ENCODE results near the gene DUOX1.

DUOX1 gene

DNA sequence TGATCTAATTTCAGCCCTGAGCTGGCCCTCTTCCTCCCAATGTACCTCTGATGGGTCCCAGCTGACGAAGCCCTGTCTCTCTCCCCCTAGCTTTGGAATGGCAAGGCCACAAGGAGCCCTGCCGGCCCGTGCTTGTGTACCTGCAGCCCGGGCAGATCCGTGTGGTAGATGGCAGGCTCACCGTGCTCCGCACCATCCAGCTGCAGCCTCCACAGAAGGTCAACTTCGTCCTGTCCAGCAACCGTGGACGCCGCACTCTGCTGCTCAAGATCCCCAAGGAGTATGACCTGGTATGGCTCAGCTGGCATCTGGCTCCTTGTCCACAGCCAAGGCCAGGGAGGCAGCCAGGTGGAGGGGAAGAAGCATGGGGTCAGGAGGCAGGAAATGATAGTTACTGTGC is 14.2 kb downstream of the DUOX1 start:
- DNase-seq (ENCODE audit: low read depth), result no peak

DNA sequence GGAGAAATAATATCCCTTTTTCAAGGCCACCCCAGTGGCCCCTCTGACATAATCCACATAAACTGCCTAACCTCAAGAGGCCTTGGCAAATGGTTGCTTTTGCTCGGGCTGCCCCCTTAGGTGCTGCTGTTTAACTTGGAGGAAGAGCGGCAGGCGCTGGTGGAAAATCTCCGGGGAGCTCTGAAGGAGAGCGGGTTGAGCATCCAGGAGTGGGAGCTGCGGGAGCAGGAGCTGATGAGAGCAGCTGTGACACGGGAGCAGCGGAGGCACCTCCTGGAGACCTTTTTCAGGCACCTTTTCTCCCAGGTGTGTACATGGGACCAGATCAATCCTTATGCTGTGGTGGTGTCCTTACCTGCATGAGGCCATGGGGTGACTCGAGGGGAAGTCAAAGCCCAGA is 15.0 kb downstream of the DUOX1 start:
- DNase-seq (ENCODE audit: low read depth), result no peak

DNA sequence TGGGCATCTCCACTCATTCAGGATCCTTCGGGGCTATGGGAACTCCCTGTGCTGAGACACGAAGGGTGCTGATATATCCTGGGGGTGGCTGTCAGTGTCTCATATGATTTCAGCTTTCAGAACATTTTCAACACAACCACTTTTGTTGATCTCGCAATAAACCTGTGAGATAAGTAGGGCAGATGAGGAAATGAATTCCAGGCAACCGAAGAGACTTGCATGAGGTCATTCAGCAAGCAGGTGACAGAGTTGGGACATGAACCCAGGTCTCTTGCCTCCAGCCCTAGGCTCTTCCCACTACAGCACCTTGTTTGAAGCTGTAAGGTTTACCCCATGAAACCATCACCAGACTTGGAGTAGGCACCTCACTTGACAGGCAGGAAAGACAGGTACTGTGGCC is 16.6 kb downstream of the DUOX1 start:
- no peak for DNase-seq (ENCODE audit: low read depth)

DNA sequence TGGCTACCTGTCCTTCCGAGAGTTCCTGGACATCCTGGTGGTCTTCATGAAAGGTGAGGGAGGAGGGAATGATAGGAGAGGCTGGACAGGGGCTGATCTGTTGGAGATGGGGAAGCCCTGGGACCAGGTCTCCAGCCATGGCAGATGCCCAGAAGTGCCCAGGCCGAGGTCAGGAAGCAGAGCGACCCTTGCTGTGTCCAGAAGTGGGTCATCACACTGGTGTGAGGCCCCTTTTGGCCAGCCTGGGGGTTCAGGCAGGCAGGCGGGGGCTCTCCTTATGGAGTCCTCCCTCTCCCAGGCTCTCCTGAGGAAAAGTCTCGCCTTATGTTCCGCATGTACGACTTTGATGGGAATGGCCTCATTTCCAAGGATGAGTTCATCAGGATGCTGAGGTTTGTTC is 17.8 kb downstream of the DUOX1 start:
- no peak for DNase-seq (ENCODE audit: low read depth)

DNA sequence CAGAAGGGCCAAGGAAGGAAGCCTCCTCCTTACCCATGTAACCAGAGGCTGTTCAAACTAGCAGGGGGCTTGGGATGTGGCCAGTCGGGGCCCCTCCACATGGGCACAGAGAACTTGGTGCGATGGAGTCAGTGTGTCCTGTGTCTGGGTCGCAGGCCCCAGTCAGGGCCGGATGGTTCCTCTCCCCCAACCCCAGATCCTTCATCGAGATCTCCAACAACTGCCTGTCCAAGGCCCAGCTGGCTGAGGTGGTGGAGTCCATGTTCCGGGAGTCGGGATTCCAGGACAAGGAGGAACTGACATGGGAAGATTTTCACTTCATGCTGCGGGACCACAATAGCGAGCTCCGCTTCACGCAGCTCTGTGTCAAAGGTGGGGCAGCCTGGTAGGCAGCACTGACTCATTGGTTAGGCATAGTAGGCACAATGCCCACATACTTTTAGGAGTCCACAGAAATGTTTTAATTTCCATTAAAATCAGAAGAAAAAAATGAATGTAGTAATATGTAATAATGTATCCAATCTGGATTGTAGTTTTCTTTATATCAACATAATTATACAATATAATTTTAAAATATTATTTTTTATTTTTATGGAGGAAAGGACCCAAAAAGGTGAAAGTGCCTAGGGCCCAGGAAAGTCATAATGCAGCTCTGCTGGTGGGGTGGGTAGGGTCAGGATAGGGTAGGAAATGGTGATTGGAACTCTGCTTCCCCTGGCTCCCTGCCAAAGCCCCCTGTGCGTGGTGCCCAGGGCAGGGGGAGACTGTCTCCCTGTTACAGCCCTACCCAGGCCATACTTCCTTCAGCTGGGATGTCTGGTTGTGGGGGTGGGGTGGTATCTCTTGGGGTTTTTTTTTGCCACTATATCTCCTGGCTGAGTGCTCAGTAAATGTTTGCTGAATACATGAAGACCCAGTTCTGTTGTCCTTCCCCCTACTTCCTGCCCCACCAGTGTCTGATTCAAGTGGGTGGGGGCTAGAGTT is 18.6 kb downstream of the DUOX1 start:
- DNase-seq (ENCODE audit: low read depth), result no peak

DNA sequence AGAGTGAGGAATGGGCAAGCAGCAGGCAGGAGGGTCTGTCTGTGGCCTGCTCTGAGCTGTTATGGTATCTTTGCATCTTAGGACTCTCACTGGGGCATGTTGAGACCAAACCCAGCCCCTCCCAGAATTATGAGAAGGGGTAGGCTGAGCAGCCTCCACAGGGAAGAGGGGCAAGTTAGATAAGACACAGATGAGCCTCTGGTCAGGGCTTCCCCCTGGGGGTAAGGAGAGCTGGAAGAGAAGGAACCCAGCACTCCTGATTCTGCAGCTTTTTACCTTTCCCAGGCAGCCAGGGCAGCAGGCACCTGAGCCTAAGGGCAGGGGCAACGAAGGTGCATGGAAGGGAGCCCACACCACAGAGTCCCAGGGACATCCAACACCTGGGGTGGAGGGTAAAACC is 19.3 kb downstream of the DUOX1 start:
- no peak for DNase-seq (ENCODE audit: low read depth)

DNA sequence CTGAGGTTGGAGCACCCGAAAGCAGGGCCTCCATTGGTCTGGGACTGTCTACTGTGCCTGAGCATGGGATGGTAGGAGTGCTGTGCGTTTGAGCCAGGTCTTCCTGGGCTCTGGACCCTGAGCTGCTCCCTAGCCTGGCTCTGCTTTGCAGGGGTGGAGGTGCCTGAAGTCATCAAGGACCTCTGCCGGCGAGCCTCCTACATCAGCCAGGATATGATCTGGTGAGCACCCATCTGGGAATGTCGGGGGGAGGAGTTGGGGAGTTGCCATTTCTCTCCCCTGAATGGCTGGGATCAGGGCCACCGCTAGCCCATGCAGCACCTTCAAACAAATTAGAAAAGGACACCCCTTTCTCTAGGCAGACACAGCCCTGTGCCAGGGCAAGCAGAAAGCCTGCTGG is 20.7 kb downstream of the DUOX1 start:
- DNase-seq (ENCODE audit: low read depth), result no peak

DNA sequence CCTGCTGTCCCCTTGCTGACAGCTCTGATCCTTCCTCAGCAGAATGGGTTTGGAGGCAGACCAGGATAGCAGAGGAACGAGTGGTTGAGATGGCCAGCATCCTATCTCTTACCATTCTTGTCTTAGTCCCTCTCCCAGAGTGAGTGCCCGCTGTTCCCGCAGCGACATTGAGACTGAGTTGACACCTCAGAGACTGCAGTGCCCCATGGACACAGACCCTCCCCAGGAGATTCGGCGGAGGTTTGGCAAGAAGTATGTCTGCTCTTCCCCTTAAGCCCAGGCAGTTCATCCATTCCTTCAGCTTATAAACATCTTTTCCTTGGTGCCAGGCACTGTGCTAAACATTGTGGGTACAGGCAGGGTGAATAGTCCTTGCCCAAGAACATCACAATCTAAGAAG is 21.2 kb downstream of the DUOX1 start:
- no peak for DNase-seq (ENCODE audit: low read depth)

DNA sequence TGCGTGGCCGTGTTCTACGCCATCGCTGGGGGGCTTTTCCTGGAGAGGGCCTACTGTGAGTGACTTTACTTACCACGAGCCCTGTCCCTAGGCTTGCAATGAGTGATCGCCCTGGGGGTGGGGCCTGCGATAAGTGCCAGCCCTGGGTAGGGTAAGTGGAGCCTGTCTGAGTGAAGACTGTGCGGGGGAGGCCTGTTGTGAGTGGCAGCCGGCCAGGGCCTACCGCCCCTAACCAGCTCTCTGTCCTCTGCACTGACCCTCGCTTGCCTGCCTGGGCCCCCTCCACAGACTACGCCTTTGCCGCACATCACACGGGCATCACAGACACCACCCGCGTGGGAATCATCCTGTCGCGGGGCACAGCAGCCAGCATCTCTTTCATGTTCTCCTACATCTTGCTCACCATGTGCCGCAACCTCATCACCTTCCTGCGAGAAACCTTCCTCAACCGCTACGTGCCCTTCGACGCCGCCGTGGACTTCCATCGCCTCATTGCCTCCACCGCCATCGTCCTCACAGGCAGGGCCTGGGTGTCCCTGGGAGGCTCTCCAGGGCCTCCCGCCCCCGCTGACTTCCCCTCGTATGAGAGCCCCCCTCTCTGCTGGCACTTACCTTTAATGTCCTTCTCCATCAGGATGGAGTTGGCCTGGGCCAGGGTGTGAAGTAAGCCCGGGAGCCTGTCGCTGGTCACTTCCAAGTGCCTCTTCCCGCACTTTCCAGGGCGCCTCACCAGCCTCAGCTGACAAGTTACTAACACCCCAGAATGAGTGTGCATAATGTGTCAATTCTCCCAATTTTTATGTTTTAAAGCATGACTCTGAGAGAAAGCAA is 22.4 kb downstream of the DUOX1 start:
- no peak for DNase-seq (ENCODE audit: low read depth)

DNA sequence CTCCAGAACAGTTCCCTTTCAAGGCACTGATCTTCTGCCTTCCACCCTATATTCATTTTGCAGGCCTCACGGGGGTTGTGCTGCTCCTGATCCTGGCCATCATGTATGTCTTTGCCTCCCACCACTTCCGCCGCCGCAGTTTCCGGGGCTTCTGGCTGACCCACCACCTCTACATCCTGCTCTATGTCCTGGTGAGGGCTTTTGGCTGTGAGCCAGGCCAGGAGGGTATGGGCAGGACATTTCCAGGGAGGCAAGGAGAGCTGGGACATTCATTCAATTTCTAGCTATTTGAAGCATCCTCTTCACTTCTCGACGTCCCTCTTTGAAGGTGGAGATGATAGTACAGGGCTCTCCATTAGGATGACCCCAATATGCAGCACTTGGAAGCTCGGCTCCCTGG is 25.9 kb downstream of the DUOX1 start:
- no peak for DNase-seq (ENCODE audit: low read depth)

DNA sequence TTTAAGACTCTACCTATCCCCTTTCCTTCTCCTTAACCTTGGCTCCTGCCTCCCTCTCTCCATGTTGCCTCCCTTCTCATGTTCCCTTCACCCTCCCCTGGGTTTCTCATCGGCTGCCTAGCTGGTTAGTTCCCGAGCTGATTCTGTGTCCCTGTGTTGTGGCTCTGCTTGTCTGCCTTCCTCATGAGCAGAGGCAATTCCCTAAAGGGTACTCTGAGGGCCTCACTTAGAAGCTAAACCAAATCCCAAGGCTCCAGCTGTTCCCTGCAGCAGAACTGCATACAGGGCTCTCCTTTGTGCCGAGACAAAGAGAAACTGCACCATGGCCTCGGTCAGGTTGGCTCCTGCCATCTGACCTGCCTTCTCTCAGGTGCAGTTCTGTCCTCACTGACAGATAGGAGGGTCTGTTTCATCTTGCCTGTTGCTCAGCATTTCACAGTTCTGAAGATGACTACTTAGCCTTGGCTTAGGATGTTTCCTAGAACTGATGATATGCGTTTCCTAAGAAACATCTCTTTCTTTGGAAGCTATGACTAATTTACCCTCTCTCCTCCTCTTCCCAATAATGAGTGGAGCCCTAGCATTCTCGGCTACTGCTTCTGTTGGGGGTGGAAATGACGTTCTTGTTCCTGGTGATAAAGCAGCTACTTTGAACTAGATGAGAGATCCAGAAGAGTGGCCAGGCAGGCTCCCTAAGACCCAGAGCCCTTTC is 27.1 kb downstream of the DUOX1 start:
- peak; percentile 74 for DNase-seq (ENCODE audit: low read depth)

DNA sequence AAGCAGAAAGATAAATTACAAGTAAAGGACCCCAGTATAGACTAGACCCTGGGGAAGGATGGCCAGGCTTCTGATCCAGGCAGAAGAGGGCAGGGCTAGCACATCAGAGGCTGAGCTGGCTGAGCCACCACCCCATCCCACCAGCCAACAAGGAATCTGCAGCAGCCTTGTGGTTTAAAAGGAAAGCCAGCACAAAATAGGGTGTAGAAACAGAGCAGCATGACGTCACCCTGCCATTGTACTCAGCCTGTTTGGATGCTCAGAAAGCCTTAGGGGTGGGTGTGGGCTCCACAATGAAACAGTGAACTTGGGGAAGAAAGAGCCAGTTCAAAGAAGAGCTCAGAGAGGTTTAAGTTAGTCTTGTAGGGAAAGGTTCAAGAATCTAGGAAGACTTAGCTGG is 28.2 kb downstream of the DUOX1 start:
- DNase-seq (ENCODE audit: low read depth), result peak; percentile 59

DNA sequence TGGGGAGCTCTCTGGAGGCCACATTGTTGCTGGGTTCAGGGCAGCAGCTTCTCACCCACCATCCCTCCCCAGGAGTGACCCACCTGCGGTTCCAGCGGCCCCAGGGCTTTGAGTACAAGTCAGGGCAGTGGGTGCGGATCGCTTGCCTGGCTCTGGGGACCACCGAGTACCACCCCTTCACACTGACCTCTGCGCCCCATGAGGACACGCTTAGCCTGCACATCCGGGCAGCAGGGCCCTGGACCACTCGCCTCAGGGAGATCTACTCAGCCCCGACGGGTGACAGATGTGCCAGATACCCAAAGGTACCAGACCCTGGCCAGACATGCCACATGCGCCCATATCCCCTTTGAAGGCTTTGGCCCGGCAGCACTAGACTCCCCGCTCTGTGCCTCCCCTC is 31.9 kb downstream of the DUOX1 start:
- no peak for DNase-seq (ENCODE audit: low read depth)

DNA sequence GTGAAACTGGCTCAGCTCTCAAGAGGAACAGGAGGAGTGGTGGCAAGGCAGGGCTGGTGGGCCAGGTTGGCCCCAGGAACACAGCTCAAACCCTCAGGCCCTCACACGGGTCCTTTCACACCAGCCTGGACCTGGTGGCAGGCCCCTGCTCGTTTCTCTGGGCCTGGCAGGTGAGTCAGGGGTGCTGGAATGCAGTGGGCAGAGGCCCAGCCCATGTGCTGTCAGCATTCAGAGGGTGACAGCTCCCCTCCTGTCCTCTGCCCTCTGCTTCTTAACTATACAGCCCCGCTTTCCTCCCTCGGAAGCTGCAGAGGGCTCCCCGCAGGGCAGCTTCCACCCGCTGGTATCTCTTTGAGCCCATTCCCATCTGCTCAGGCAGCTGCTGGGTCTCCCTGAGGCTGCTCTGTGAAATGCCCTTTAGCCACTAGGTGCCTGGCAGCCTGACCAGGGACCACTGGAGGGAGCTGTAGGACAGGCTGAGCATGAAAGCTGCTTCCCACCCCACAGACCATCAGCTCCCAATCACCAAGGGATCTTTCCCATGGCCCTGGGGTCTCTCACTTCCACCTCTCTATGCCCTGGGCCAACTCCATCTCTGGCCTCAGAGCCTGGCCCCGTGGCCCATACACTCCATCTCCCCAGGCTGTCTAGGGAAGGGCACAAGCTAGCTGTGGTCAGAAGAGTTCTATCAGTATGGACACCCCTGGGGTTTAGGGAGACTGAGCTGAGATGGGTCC is 33.1 kb downstream of the DUOX1 start:
- no peak for DNase-seq (ENCODE audit: low read depth)

DNA sequence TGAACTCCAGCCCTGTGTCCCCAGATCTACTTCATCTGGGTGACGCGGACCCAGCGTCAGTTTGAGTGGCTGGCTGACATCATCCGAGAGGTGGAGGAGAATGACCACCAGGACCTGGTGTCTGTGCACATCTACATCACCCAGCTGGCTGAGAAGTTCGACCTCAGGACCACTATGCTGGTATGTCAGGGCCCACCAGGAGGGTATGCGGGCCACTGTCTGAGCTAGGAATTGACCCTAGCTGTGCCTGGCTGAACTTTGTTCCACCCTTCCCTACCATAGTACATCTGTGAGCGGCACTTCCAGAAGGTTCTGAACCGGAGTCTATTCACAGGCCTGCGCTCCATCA is 33.7 kb downstream of the DUOX1 start:
- DNase-seq (ENCODE audit: low read depth), result no peak

DNA sequence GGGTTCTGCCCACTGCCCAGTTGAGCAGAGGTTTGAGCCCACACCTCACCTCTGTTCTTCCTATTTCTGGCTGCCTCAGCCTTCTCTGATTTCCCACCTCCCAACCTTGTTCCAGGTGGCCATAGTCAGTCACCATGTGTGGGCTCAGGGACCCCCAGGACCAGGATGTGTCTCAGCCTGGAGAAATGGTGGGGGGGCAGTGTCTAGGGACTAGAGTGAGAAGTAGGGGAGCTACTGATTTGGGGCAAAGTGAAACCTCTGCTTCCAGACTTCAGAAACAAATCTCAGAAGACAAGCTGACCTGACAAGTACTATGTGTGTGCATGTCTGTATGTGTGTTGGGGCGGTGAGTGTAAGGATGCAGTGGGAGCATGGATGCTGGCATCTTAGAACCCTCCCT is 35.1 kb downstream of the DUOX1 start:
- no peak for DNase-seq (ENCODE audit: low read depth)

DNA sequence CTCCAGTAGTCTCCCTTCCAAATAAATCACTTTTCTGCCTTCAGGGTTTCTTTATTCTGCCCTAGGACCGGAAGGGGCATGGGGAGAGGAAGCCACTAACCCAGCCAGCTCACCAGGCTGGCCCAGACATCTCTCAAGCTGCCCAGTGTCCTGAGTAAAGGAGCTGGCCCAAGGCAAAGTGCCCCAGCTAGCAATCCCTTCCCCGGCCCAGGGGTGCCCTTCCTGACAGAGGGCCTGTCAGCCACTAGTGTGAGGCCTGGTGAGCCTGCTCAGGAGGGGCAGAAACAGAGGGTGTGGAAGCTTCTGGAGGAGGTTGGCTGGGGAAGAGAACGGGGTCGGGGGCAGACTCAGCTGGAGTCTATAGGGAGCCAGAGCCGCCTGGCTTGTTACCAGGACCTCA is 35.7 kb downstream of the DUOX1 start:
- DNase-seq (ENCODE audit: low read depth), result no peak

DNA sequence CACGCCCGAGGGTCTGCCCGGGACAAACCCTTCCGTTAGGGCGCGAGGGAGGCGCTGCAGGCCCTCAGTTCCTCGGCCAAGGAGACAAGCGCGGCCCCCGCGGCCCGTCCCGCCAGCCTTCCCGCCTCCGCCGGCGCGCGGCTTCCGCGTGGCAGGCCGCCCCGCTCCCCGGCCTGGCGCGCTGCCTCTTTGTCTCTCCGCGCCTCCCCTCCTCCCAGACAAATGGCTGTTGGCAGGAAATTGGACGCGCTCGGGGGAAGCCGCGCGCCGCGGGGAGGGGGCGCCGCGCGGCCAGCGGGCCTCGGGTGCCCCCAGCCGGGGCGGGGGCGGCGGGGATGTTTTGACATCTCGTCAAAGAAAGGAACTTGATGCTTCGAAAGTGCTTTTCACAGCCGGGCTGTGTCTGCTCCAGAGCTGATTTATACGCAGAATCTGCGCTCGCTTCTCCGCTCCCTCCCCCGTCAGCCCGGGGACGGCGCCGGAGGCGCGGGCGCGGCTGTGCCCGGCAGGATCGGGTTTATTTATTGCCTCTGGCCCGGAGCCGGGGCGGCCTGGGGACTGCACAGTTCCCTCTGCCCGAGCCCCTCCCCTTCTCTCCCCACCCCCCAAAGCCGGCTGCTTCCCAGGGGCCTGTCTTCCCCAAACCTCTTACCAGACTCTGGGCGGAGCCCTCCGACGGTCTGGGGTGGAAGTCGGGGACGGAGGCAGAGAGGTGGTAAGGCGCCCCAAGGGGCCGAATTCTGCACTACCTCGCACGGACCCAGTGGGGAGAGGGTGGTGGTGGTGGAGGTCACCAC is 37.2 kb downstream of the DUOX1 start:
- peak; percentile 39 for DNase-seq (ENCODE audit: low read depth)

DNA sequence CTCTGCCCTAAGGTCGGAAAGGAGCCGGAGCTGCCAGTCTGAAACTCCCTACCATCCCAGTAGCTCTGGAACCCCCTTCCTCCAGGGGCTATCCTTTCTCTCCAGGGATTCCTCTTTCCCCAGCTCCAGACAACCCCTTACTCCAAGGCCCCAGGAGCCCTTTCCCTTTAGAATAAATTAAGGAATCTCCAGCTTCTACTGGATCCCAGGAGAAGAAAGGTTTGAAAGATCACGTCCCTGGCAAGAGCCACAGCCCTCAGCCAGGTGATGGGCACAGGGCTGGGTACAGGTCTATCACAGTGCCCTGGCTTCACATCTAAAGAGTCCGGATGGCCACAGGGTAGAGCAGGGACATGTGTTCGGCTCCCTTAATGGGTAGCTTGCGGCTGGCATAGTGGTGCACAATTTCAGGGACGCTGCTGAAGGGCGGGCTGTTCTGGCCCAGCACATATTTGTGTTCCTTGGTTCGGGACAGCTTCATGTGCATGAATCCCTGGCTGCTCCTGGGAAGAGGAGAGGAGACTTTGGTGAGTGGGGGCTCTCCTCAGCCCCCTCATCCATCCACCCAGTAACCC is 37.9 kb downstream of the DUOX1 start:
- no peak for DNase-seq (ENCODE audit: low read depth)

DNA sequence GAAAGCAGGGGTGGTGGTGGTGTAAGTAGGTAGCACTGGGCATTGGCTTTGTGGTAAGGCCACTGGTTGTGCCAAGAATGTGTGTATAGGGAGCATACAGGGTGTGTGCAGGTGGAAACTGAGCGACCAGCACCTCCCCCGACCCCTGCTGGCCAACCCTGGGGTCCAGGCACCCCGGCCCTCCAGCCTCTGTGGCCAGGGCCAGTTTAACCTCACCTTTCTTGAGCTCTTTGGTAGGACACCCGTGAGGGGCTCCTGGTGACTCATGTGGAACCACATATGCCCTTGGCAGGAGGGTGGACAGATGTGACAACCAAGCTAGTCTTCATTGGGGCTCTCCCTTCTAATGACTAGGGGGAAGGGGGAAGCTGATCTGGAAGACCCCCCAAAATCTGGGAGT is 38.5 kb downstream of the DUOX1 start:
- no peak for DNase-seq (ENCODE audit: low read depth)
